H1 (cell line): Measurements from ENCODE around the gene MATK. TPM values are rescaled to one million over a fixed set of nuclear protein-coding genes. Genes with fewer than 3 reads are reported as not detected.

Experiments
- GABPA ChIP-seq: IDR thresholded peaks from 2 replicates; pipeline ENCODE4 v1.6.1; 2011; ENCODE audit warnings: mild to moderate bottlenecking, low read length, moderate library complexity, borderline replicate concordance; ENCODE audit not compliant: insufficient read depth
- NANOG ChIP-seq: IDR thresholded peaks from 2 replicates; pipeline ENCODE4 v1.6.1; 2011; ENCODE audit warnings: low read length, low read depth, mild to moderate bottlenecking, inconsistent platforms; ENCODE audit not compliant: insufficient read depth, poor library complexity, severe bottlenecking
- RNF2 ChIP-seq: fragments of 200-900, 300-1000 bp; sonication (generic); IDR thresholded peaks from 2 replicates; pipeline ENCODE4 v1.7.1; 2016; ENCODE audit warnings: borderline replicate concordance, low read depth, mild to moderate bottlenecking, antibody characterized with exemption, low read length; ENCODE audit not compliant: poor library complexity, severe bottlenecking; ENCODE audit errors: missing control alignments
- ZNF274 ChIP-seq: IDR thresholded peaks from 2 replicates; pipeline ENCODE4 v1.7.0; 2012; ENCODE audit warnings: low read length, borderline replicate concordance; ENCODE audit errors: extremely low read depth
- polyA plus RNA-seq, 7 experiments: library from polyadenylated mRNA; depleted of rRNA in 3 of 7; stranded (reverse) in 5 of 7; unstranded in 2 of 7; fragments of >200 nt in 5 of 7; fragments of 200-250 nt in 2 of 7; gene quantifications; 1 replicate in 5 of 7; 2 replicates in 1 of 7; 4 replicates in 1 of 7; pipeline versions ENCODE4 v1.2.1 to v1.2.3, GENCODE V29; 2011 to 2013; ENCODE audit warnings: missing spikeins in 2 of 7, mixed read lengths in 2 of 7
- total RNA-seq: library from RNA; stranded (reverse); fragmentation: NEBNext Ultra II Directional; extraction: Animal tissue kit (Norgen Biotek cat#: 25700); gene quantifications from 2 replicates; pipeline ENCODE4 v1.2.1, GENCODE V29; 2021

The MATK gene
- total and polyA plus RNA-seq, 2 of the 8 experiments (the other 6 are each of a cell fraction or from before 2014, with no cell fraction given), result 20.5 to 21.4 TPM

DNA sequence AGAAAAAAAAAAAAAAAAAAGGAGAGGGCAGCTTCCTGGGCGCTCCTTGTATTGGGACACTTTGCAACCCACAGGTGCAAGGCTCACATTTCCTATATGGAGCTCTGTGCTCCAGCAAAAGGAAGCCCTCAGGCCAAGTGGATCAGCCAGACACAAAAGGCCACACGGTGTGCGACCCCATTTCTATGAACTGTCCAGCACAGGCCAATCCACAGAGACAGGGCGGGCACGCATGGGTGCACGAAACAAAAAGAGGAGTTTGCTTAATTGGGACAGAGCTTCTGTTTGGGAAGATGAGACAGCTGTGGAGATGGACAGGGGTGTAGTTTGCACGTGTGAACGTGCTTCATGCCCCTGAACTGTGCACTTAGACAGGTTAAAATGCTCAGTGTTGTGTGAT lies 31.6 kb upstream of the MATK start (continued):
- TF ChIP-seq NANOG (no peak), GABPA (no peak), ZNF274 (no peak), RNF2 (no peak)
